GM11168 (cell line): Measurements from ENCODE around the gene CCDC73.

Experiments used
- in situ Hi-C: fragments of 300-500 bp; cut with MboI; formaldehyde crosslinking; loops from one replicate; pipeline ENCODE4 v1.12.0; 2022; ENCODE audit warnings: low sequenced_read_pairs; ENCODE audit not compliant: unreplicated experiment

CCDC73 gene

GRCh38 chr11:32561835-32562234 is 232.6 kb downstream of the CCDC73 start:
- in situ Hi-C loops, result no loop called here

- in situ Hi-C loops, result no loop called here
Measured at GRCh38 chr11:32555895-32556294, 238.6 kb downstream of the CCDC73 start.

GRCh38 chr11:32555091-32555490 is 239.4 kb downstream of the CCDC73 start:
- in situ Hi-C loops, result no loop called here
